Endothelial cell of umbilical vein (primary cell): ENCODE measurements around the gene TMEM145. TPM values are rescaled to one million over a fixed set of nuclear protein-coding genes. Genes with fewer than 3 reads are reported as not detected.

Experiments
- BruUV-seq: library from RNA; stranded (reverse); fragments of 400-500 nt; replicated peaks from 2 replicates; lab custom pipeline; 2021; lab: Mats Ljungman, UMichigan
- CTCF ChIA-PET: fragments of 300-600, 350-600 bp; sonication (Branson Sonifier 250); formaldehyde crosslinking; loops from one replicate; lab custom pipeline; 2021; ENCODE audit warnings: antibody characterized with exemption, inconsistent platforms; lab: Charles Lee
- POLR2A ChIA-PET: fragments of 300-600, 350-600 bp; sonication (Branson Sonifier 250); formaldehyde crosslinking; loops from one replicate; lab custom pipeline; 2021; ENCODE audit warnings: antibody characterized with exemption, inconsistent platforms; lab: Charles Lee
- DNase-seq: peaks from one replicate; pipeline ENCODE4 v3.0.0-alpha.2; 2011; ENCODE audit warnings: low read depth, low spot score
- FAIRE-seq: peaks from 2 replicates; lab custom pipeline; 2011; peaks lifted over from hg19 to GRCh38; lab: Jason Lieb, UNC
- H2AFZ ChIP-seq: 2 replicates; pipeline ENCODE4 v1.6.0; 2012; ENCODE audit warnings: low read depth, low read length, control low read depth, inconsistent platforms
- H3K27ac ChIP-seq: 2 replicates; pipeline ENCODE4 v1.5.1; 2011; ENCODE audit warnings: low read depth, mild to moderate bottlenecking, control low read depth, low read length, moderate library complexity; ENCODE audit not compliant: insufficient read depth
- H3K27me3 ChIP-seq, 2 experiments: 2 replicates each; pipeline versions ENCODE4 v1.6.0 to v1.6.1; 2011; ENCODE audit warnings: low read length in 2 of 2, mixed read lengths in 1 of 2; ENCODE audit not compliant: control insufficient read depth in 2 of 2, insufficient read depth in 2 of 2
- H3K36me3 ChIP-seq, 2 experiments: 2 replicates in 1 of 2; 3 replicates in 1 of 2; pipeline ENCODE4 v1.5.1; 2011; ENCODE audit warnings: low read length in 2 of 2, mild to moderate bottlenecking in 1 of 2, moderate library complexity in 1 of 2; ENCODE audit not compliant: control insufficient read depth in 2 of 2, insufficient read depth in 2 of 2; ENCODE audit errors: extremely low read depth in 1 of 2
- H3K4me1 ChIP-seq: 3 replicates; pipeline ENCODE4 v1.5.1; 2011; ENCODE audit warnings: mild to moderate bottlenecking, low read length; ENCODE audit not compliant: control insufficient read depth, insufficient read depth; ENCODE audit errors: extremely low read depth
- H3K4me2 ChIP-seq: 2 replicates; pipeline ENCODE4 v1.6.1; 2011; ENCODE audit warnings: low read length, control low read depth, mixed read lengths; ENCODE audit not compliant: insufficient read depth
- H3K4me3 ChIP-seq, 3 experiments: fragments of 200-600 bp in 1 of 3; sonication (generic), shearing (Covaris generic) in 1 of 3; replicated peaks in 1 of 3; 2 replicates each; pipeline ENCODE4 v1.5.1; 2011 to 2016; ENCODE audit warnings: control low read depth in 3 of 3, low read length in 3 of 3, mild to moderate bottlenecking in 2 of 3, inconsistent platforms in 1 of 3, low read depth in 1 of 3, moderate library complexity in 1 of 3; ENCODE audit not compliant: insufficient read depth in 1 of 3
- H3K79me2 ChIP-seq: 2 replicates; pipeline ENCODE4 v1.6.0; 2012; ENCODE audit warnings: low read length, inconsistent platforms; ENCODE audit not compliant: control insufficient read depth, insufficient read depth
- H3K9ac ChIP-seq: replicated peaks from 2 replicates; pipeline ENCODE3; 2011; ENCODE audit warnings: low read length, control low read depth; ENCODE audit not compliant: insufficient read depth; ENCODE audit errors: extremely low read depth
- H3K9me1 ChIP-seq: replicated peaks from 3 replicates; pipeline ENCODE4 v1.6.0; 2011; ENCODE audit warnings: mild to moderate bottlenecking, low read length; ENCODE audit not compliant: control insufficient read depth, insufficient read depth; ENCODE audit errors: extremely low read depth
- H3K9me3 ChIP-seq: replicated peaks from 2 replicates; pipeline ENCODE4 v1.5.1; 2012; ENCODE audit warnings: low read length, inconsistent platforms; ENCODE audit not compliant: control insufficient read depth, insufficient read depth
- H4K20me1 ChIP-seq: replicated peaks from 2 replicates; pipeline ENCODE3; 2011; ENCODE audit warnings: mild to moderate bottlenecking, low read length; ENCODE audit not compliant: control insufficient read depth, insufficient read depth; ENCODE audit errors: extremely low read depth
- CTCF ChIP-seq, 2 donors: IDR thresholded peaks; 1 replicate in 1 of 2; 2 replicates in 1 of 2; pipeline ENCODE4 v1.5.1; 2011; ENCODE audit warnings: low read length in 2 of 2, mild to moderate bottlenecking in 2 of 2, moderate library complexity in 2 of 2, control low read depth in 1 of 2, inconsistent platforms in 1 of 2, low read depth in 1 of 2; ENCODE audit not compliant: insufficient read depth in 1 of 2; ENCODE audit errors: extremely low read depth in 1 of 2
- EZH2 ChIP-seq: IDR thresholded peaks from 2 replicates; pipeline ENCODE4 v1.6.1; 2012; ENCODE audit warnings: borderline replicate concordance, low read depth, mild to moderate bottlenecking, moderate library complexity, low read length, inconsistent platforms; ENCODE audit not compliant: severe bottlenecking
- FOS ChIP-seq: IDR thresholded peaks from 2 replicates; pipeline ENCODE4 v1.6.1; 2011; ENCODE audit warnings: mild to moderate bottlenecking, low read length, moderate library complexity, borderline replicate concordance; ENCODE audit not compliant: insufficient read depth
- GATA2 ChIP-seq: IDR thresholded peaks from 2 replicates; pipeline ENCODE4 v1.7.0; 2011; ENCODE audit warnings: low read depth, mild to moderate bottlenecking, moderate library complexity, mixed read lengths, low read length; ENCODE audit not compliant: insufficient read length, insufficient read depth
- JUN ChIP-seq: IDR thresholded peaks from 2 replicates; pipeline ENCODE4 v1.6.1; 2011; ENCODE audit warnings: borderline replicate concordance, low read depth; ENCODE audit not compliant: insufficient read length, insufficient read depth
- MAX ChIP-seq: IDR thresholded peaks from 2 replicates; pipeline ENCODE4 v1.6.1; 2011; ENCODE audit not compliant: insufficient read depth, insufficient read length
- MYC ChIP-seq: IDR thresholded peaks from one replicate; pipeline ENCODE4 v1.6.1; 2011; ENCODE audit warnings: mild to moderate bottlenecking, low read depth, low read length
- POLR2A ChIP-seq: IDR thresholded peaks from 2 replicates; pipeline ENCODE4 v1.6.1; 2012; ENCODE audit warnings: low read depth, mild to moderate bottlenecking, control low read depth, low read length
- POLR2AphosphoS5 ChIP-seq: IDR thresholded peaks from 2 replicates; pipeline ENCODE4 v1.6.1; 2012; ENCODE audit warnings: low read depth, mild to moderate bottlenecking, control low read depth, low read length, moderate library complexity; ENCODE audit not compliant: insufficient read depth
- dilution Hi-C: fragments of 300-500 bp; cut with MboI; formaldehyde crosslinking; loops from one replicate; pipeline ENCODE4 v1.15.0; 2019; ENCODE audit warnings: low sequenced_read_pairs; ENCODE audit not compliant: extremely low pct_ligation_motif_present
- intact Hi-C: fragments of 100-400 bp; cut with micrococcal nuclease; formaldehyde crosslinking; loops from one replicate; pipeline ENCODE4 v1.10.0; 2022
- polyA plus RNA-seq, 4 experiments: library from polyadenylated mRNA; depleted of rRNA in 3 of 4; stranded (reverse) in 3 of 4; unstranded in 1 of 4; fragments of >200 nt; gene quantifications; 2 replicates each; pipeline versions ENCODE4 v1.2.1 to v1.2.3, GENCODE V29; 2011 to 2012; ENCODE audit warnings: missing spikeins in 1 of 4
- total RNA-seq: library from RNA; stranded (reverse); gene quantifications from 2 replicates; pipeline ENCODE4 v1.2.3, GENCODE V29; 2021

TMEM145 gene
- total and polyA plus RNA-seq, 2 donors (not counting 3 experiments of a cell fraction or from before 2014, with no cell fraction given), result not detected

GRCh38 chr19:42326969-42327368, 13.9 kb downstream of the TMEM145 start:
- Histone ChIP-seq H3K9ac (no peak overlapping the region), H3K4me2 (no peak overlapping the region), H3K9me3 (no peaks in the 10 kb centered on the region), H3K79me2 (peaks cover 3% of the 10 kb centered on the region), H3K27ac (no peak overlapping the region), H3K4me3 (no peak overlapping the region), H2AFZ (no peak overlapping the region), H3K4me1 (peaks cover 8% of the 10 kb centered on the region), H4K20me1 (no peaks in the 10 kb centered on the region), H3K36me3 (no peaks in the 10 kb centered on the region), H3K27me3 (peaks cover 17 to 23% of the 10 kb centered on the region in 2 experiments), H3K9me1 (no peaks in the 10 kb centered on the region)
- CTCF ChIA-PET, result no interaction called here
- FAIRE-seq, result no peak
- TF ChIP-seq CTCF (IDR thresholded peaks at IDR 0.05; ENCODE audit: extremely low read depth in 1 of 2, insufficient read depth in 1 of 2, low read depth in 1 of 2, low read length in 2 of 2) (no peak), JUN (no peak), POLR2AphosphoS5 (no peak), POLR2A (no peak), GATA2 (no peak), FOS (no peak), MYC (no peak), EZH2 (no peak), MAX (no peak)
- dilution Hi-C loops, result no loop called here
- intact Hi-C loops, result no loop called here
- no peak for DNase-seq
- POLR2A ChIA-PET, result interaction anchor here (0.6 kb wide), 2 partner anchors 15 to 374 kb away, joined by 3 to 4 read pairs; no protein-coding TSS in a partner anchor
- no TSS peak for BruUV-seq
